DOHH2 (cell line): ENCODE data around the gene TCEAL6.
"Not testable (repeated sequence)": the region's sequence is repeated elsewhere in the genome, so short reads cannot be mapped to it uniquely, and the experiment has no call there.

ENCODE experiments used
- H3F3A ChIP-seq: fragments of 200-600 bp; sonication (generic), shearing (Covaris generic); 2 replicates; pipeline ENCODE4 v1.6.0; 2016; ENCODE audit warnings: antibody characterized with exemption, mild to moderate bottlenecking; ENCODE audit not compliant: control insufficient read depth, insufficient read depth
- H3K27ac ChIP-seq: fragments of 200-600 bp; sonication (generic); 2 replicates; pipeline ENCODE4 v1.5.1; 2014; ENCODE audit warnings: low read depth, mild to moderate bottlenecking, low read length, moderate library complexity
- H3K27me3 ChIP-seq: fragments of 200-600 bp; sonication (generic); 2 replicates; pipeline ENCODE4 v1.6.1; 2014; ENCODE audit warnings: mild to moderate bottlenecking, low read length, mixed read lengths; ENCODE audit not compliant: control insufficient read depth
- H3K36me3 ChIP-seq: fragments of 200-600 bp; sonication (generic); 2 replicates; pipeline ENCODE4 v1.6.1; 2014; ENCODE audit warnings: mild to moderate bottlenecking, low read length, moderate library complexity, mixed read lengths; ENCODE audit not compliant: control insufficient read depth
- H3K4me1 ChIP-seq: fragments of 200-600 bp; sonication (generic); 2 replicates; pipeline ENCODE4 v1.6.1; 2014; ENCODE audit warnings: mild to moderate bottlenecking, low read length, mixed read lengths; ENCODE audit not compliant: control insufficient read depth
- H3K4me2 ChIP-seq: fragments of 200-600 bp; sonication (generic); 2 replicates; pipeline ENCODE4 v1.6.0; 2014; ENCODE audit warnings: mild to moderate bottlenecking, low read length, moderate library complexity
- H3K4me3 ChIP-seq: fragments of 200-600 bp; sonication (generic); 2 replicates; pipeline ENCODE4 v1.5.1; 2014; ENCODE audit warnings: mild to moderate bottlenecking, low read length, mixed read lengths
- H3K79me2 ChIP-seq: fragments of 200-600 bp; sonication (generic); 2 replicates; pipeline ENCODE4 v1.6.1; 2014; ENCODE audit warnings: mild to moderate bottlenecking, low read length, mixed read lengths; ENCODE audit not compliant: control insufficient read depth
- H3K9me2 ChIP-seq: fragments of 200-600 bp; sonication (generic); replicated peaks from 2 replicates; pipeline ENCODE4 v1.6.1; 2014; ENCODE audit warnings: mild to moderate bottlenecking, low read length, mixed read lengths; ENCODE audit not compliant: control insufficient read depth
- H3K9me3 ChIP-seq: fragments of 200-600 bp; sonication (generic); 2 replicates; pipeline ENCODE4 v1.6.1; 2014; ENCODE audit warnings: antibody characterized with exemption, low read length, mixed read lengths; ENCODE audit not compliant: control insufficient read depth, insufficient read depth
- H4K20me1 ChIP-seq: fragments of 200-600 bp; sonication (generic); 2 replicates; pipeline ENCODE4 v1.6.0; 2014; ENCODE audit warnings: low read depth, mild to moderate bottlenecking, antibody characterized with exemption, low read length, moderate library complexity; ENCODE audit not compliant: control insufficient read depth, insufficient read depth
- EZH2phosphoT487 ChIP-seq: fragments of 200-600 bp; sonication (generic); IDR thresholded peaks from 2 replicates; pipeline ENCODE4 v1.6.1; 2017; ENCODE audit warnings: borderline replicate concordance, mild to moderate bottlenecking, antibody characterized with exemption, low read length, moderate library complexity, mixed read lengths
- TF ChIP-seq, protein P1 (sequence below): fragments of 200-600 bp; sonication (generic); IDR thresholded peaks from one replicate; pipeline ENCODE4 v1.5.1; 2014; ENCODE audit warnings: antibody characterized with exemption, mild to moderate bottlenecking, low read depth, low read length; ENCODE audit not compliant: poor library complexity, severe bottlenecking

The TCEAL6 gene

DNA sequence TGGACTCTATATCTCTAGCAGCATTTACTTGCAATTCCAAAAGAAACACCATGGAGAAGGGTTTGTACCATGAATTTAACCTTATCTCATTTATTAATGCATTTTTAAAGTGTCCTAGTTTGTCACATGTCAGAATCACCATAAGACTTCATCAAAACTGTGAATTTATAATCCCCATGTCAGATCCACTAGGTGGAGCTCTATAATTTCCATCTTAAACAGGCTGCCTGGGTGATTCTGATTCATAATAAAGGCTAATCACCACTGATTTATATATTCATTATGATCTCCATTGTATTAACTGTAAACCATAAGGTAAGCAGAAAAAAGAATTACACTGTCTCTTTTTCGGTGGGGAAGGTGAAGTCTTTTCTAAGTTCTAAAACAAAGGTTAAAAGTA, 12.8 kb downstream of the TCEAL6 start:
- Histone ChIP-seq H3K27ac (no peak overlapping the region), H3F3A (no peaks in the 10 kb centered on the region), H3K4me3 (no peak overlapping the region), H3K9me2 (no peaks in the 10 kb centered on the region), H3K79me2 (no peaks in the 10 kb centered on the region), H4K20me1 (no peaks in the 10 kb centered on the region), H3K4me1 (no peaks in the 10 kb centered on the region), H3K9me3 (no peaks in the 10 kb centered on the region), H3K4me2 (no peak overlapping the region), H3K36me3 (no peaks in the 10 kb centered on the region), H3K27me3 (no peaks in the 10 kb centered on the region)
- no peak for TF ChIP-seq EZH2phosphoT487
- TF ChIP-seq, protein P1, sequence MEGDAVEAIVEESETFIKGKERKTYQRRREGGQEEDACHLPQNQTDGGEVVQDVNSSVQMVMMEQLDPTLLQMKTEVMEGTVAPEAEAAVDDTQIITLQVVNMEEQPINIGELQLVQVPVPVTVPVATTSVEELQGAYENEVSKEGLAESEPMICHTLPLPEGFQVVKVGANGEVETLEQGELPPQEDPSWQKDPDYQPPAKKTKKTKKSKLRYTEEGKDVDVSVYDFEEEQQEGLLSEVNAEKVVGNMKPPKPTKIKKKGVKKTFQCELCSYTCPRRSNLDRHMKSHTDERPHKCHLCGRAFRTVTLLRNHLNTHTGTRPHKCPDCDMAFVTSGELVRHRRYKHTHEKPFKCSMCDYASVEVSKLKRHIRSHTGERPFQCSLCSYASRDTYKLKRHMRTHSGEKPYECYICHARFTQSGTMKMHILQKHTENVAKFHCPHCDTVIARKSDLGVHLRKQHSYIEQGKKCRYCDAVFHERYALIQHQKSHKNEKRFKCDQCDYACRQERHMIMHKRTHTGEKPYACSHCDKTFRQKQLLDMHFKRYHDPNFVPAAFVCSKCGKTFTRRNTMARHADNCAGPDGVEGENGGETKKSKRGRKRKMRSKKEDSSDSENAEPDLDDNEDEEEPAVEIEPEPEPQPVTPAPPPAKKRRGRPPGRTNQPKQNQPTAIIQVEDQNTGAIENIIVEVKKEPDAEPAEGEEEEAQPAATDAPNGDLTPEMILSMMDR = peak; percentile 44

- H3K27ac ChIP-seq = no peak overlapping the region
- H3K27me3 ChIP-seq = no peaks in the 10 kb centered on the region
- H4K20me1 ChIP-seq = no peaks in the 10 kb centered on the region
- no peaks in the 10 kb centered on the region for H3K9me3 ChIP-seq
- no peak overlapping the region for H3K4me2 ChIP-seq
- no peaks in the 10 kb centered on the region for H3K4me1 ChIP-seq
- H3K4me3 ChIP-seq = no peak overlapping the region
- H3F3A ChIP-seq = no peaks in the 10 kb centered on the region
- no peaks in the 10 kb centered on the region for H3K79me2 ChIP-seq
- TF ChIP-seq EZH2phosphoT487 = no peak
- TF ChIP-seq, protein P1 = no peak
- no peaks in the 10 kb centered on the region for H3K36me3 ChIP-seq
- no peaks in the 10 kb centered on the region for H3K9me2 ChIP-seq
These were observed 15.4 kb downstream of the TCEAL6 start for GRCh38 chrX:102126863-102127262.

- not testable (repeated sequence) for H3K4me2 ChIP-seq, H3K36me3 ChIP-seq, H3K4me1 ChIP-seq, H3F3A ChIP-seq, H4K20me1 ChIP-seq, H3K9me2 ChIP-seq, H3K27ac ChIP-seq, H3K9me3 ChIP-seq, H3K4me3 ChIP-seq, H3K79me2 ChIP-seq, H3K27me3 ChIP-seq
These were observed 16.0 kb downstream of the TCEAL6 start for GRCh38 chrX:102126080-102126818.

GRCh38 chrX:102125436-102125835, 16.8 kb downstream of the TCEAL6 start, which contains the start of gene TCEAL2:
Gene TCEAL2, plus strand, starts transcription at chrX:102125679. Its CDS starts 1,152 bp downstream, at chrX:102126831.
- H3K36me3 ChIP-seq, H3K4me3 ChIP-seq, H3K79me2 ChIP-seq, H3K9me3 ChIP-seq, H3K9me2 ChIP-seq, H3F3A ChIP-seq, H3K4me2 ChIP-seq, H3K27me3 ChIP-seq, H4K20me1 ChIP-seq, H3K4me1 ChIP-seq, H3K27ac ChIP-seq: not testable (repeated sequence)

DNA sequence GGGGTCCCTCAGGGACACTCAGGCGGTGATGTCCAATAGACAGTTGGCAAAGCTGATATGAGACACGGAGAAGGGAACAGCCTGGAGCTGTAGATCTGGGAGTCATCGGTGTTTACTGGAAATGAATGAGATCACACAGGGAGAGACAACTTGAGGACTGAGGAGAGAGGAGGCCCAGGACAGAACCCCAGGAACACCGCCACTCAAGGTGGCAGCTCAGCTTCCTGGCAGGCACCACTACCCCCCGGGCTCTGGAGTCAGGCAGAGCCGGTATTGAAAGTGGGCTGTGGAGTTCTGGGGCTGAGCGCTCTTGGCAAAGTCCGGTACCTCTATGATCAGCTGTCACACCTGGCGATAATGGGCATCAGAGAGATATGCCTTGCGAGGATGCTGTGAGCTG, 17.3 kb downstream of the TCEAL6 start:
- not testable (repeated sequence) for H3K36me3 ChIP-seq, H3K27me3 ChIP-seq, H3K4me1 ChIP-seq, H3K79me2 ChIP-seq, H3K27ac ChIP-seq, H3K9me3 ChIP-seq, H3K4me2 ChIP-seq, H4K20me1 ChIP-seq, H3F3A ChIP-seq, H3K9me2 ChIP-seq, H3K4me3 ChIP-seq
